Measurements from ENCODE around the gene PRR11. TPM values are rescaled to one million over a fixed set of nuclear protein-coding genes. Genes with fewer than 3 reads are reported as not detected.

The PRR11 gene
- 1.0 and 6.1 TPM in 2 replicates for total RNA-seq
- 18.9 and 63.1 TPM in 2 replicates for polyA plus RNA-seq
- polyA plus RNA-seq (2012) = 14.1 and 44.8 TPM in 2 replicates
- 6.7 and 17.7 TPM in 2 replicates for polyA minus RNA-seq (ENCODE audit: low replicate concordance)

GRCh38 chr17:59155439-59156177 is at the start of gene PRR11:
Gene PRR11, plus strand, starts transcription at chr17:59155746. Its CDS starts 14,007 bp downstream, at chr17:59169753.
- peak within 1 kb of the TSS; percentile 80 for H3K9ac ChIP-seq (ENCODE audit: insufficient read depth, low read length)
- H3K27ac ChIP-seq (ENCODE audit: insufficient read depth, low read length) = peak within 1 kb of the TSS; percentile 94
- H3K4me2 ChIP-seq (ENCODE audit: extremely low read depth, insufficient read depth, low read length) = peak within 1 kb of the TSS; percentile 64
- H4K20me1 ChIP-seq (ENCODE audit: control insufficient read depth, extremely low read depth, insufficient read depth, low read length) = no peaks in the 10 kb centered on the region
- H2AFZ ChIP-seq (ENCODE audit: low read length) = peak within 1 kb of the TSS; percentile 76
- no peak for TF ChIP-seq EZH2 (IDR thresholded peaks at IDR 0.05; ENCODE audit: low read length, missing control alignments)
- TF ChIP-seq CTCF (conservative IDR thresholded peaks at IDR 0.05 in 1 of 2, IDR thresholded peaks at IDR 0.05 in 1 of 2; ENCODE audit: low read depth in 1 of 2, low read length in 2 of 2) = no peak
- H3K79me2 ChIP-seq (ENCODE audit: control insufficient read depth, insufficient read depth, low read length) = peaks cover 86% of the 10 kb centered on the region
- H3K27me3 ChIP-seq (ENCODE audit: control insufficient read depth, insufficient read depth, low read length) = no peaks in the 10 kb centered on the region
- no peaks in the 10 kb centered on the region for H3K9me3 ChIP-seq (ENCODE audit: control insufficient read depth, insufficient read depth, low read depth, low read length)
- peak; percentile 100 for DNase-seq (ENCODE audit: low read depth in 2 of 2)
- no peaks in the 10 kb centered on the region for H3K36me3 ChIP-seq (ENCODE audit: control insufficient read depth, insufficient read depth, low read length)
- peak within 1 kb of the TSS; percentile 67 to 90 (median 86) for H3K4me3 ChIP-seq (replicated peaks in 1 of 4; ENCODE audit: control extremely low read depth in 1 of 4, insufficient read depth in 1 of 4, low read depth in 3 of 4, low read length in 4 of 4)
- peaks cover 4% of the 10 kb centered on the region for H3K4me1 ChIP-seq (ENCODE audit: control insufficient read depth, extremely low read depth, insufficient read depth, low read length)

GRCh38 chr17:59105852-59106462 is 49.6 kb upstream of the PRR11 start:
- H4K20me1 ChIP-seq (ENCODE audit: control insufficient read depth, extremely low read depth, insufficient read depth, low read length) = no peaks in the 10 kb centered on the region
- peak overlapping the region; percentile 94 for H3K27ac ChIP-seq (ENCODE audit: insufficient read depth, low read length)
- peak overlapping the region; percentile 96 for H3K9ac ChIP-seq (ENCODE audit: insufficient read depth, low read length)
- peaks cover 27% of the 10 kb centered on the region for H3K79me2 ChIP-seq (ENCODE audit: control insufficient read depth, insufficient read depth, low read length)
- peaks cover 4% of the 10 kb centered on the region for H3K4me1 ChIP-seq (ENCODE audit: control insufficient read depth, extremely low read depth, insufficient read depth, low read length)
- peak overlapping the region; percentile 20 for H3K4me2 ChIP-seq (ENCODE audit: extremely low read depth, insufficient read depth, low read length)
- H3K4me3 ChIP-seq (replicated peaks in 1 of 4; ENCODE audit: control extremely low read depth in 1 of 4, insufficient read depth in 1 of 4, low read depth in 3 of 4, low read length in 4 of 4) = peak overlapping the region; percentile 78 to 98 (median 83)
- DNase-seq (ENCODE audit: low read depth in 2 of 2) = peak; percentile 34 to 39
- no peaks in the 10 kb centered on the region for H3K9me3 ChIP-seq (ENCODE audit: control insufficient read depth, insufficient read depth, low read depth, low read length)
- H3K27me3 ChIP-seq (ENCODE audit: control insufficient read depth, insufficient read depth, low read length) = no peaks in the 10 kb centered on the region
- TF ChIP-seq EZH2 (IDR thresholded peaks at IDR 0.05; ENCODE audit: low read length, missing control alignments) (no peak), CTCF (conservative IDR thresholded peaks at IDR 0.05 in 1 of 2, IDR thresholded peaks at IDR 0.05 in 1 of 2; ENCODE audit: low read depth in 1 of 2, low read length in 2 of 2) (no peak)
- peak overlapping the region; percentile 47 for H2AFZ ChIP-seq (ENCODE audit: low read length)
- no peaks in the 10 kb centered on the region for H3K36me3 ChIP-seq (ENCODE audit: control insufficient read depth, insufficient read depth, low read length)

Data from fibroblast of lung (primary cell).